ENCODE measurements around the gene ACTL8.
A peak's percentile ranks its signal among the peaks of the same experiment; 100 is the strongest.

ACTL8 gene

GRCh38 chr1:17810668-17811067 lies 55.5 kb downstream of the ACTL8 start:
- DNase-seq: no peak

- no peak for DNase-seq
Measured at GRCh38 chr1:17816511-17816910, 61.4 kb downstream of the ACTL8 start.

- no peak for DNase-seq
Measured at GRCh38 chr1:17819129-17819802, 64.1 kb downstream of the ACTL8 start.

GRCh38 chr1:17820198-17820597 lies 65.1 kb downstream of the ACTL8 start:
- DNase-seq: no peak

GRCh38 chr1:17822741-17823426 lies 67.8 kb downstream of the ACTL8 start:
- no peak for DNase-seq

- DNase-seq: no peak
Measured at GRCh38 chr1:17825273-17826164, 70.4 kb downstream of the ACTL8 start.

- DNase-seq: no peak
Measured at GRCh38 chr1:17826165-17826488, 71.0 kb downstream of the ACTL8 start.

GRCh38 chr1:17828991-17829390 lies 73.9 kb downstream of the ACTL8 start:
- DNase-seq: no peak

GRCh38 chr1:17829579-17829978 lies 74.4 kb downstream of the ACTL8 start:
- DNase-seq: no peak

- DNase-seq: peak; percentile 42
Measured at GRCh38 chr1:17831597-17831996, 76.5 kb downstream of the ACTL8 start.

- DNase-seq: no peak
Measured at GRCh38 chr1:17833661-17834501, 78.7 kb downstream of the ACTL8 start.

- DNase-seq: no peak
Measured at GRCh38 chr1:17834561-17835100, 79.5 kb downstream of the ACTL8 start.

GRCh38 chr1:17837233-17838030 lies 82.3 kb downstream of the ACTL8 start:
- DNase-seq: no peak

GRCh38 chr1:17839641-17840196 lies 84.6 kb downstream of the ACTL8 start:
- DNase-seq: no peak

- no peak for DNase-seq
Measured at GRCh38 chr1:17841944-17842343, 86.8 kb downstream of the ACTL8 start.

- no peak for DNase-seq
Measured at GRCh38 chr1:17842686-17843085, 87.6 kb downstream of the ACTL8 start.

GRCh38 chr1:17844185-17844826 lies 89.2 kb downstream of the ACTL8 start:
- no peak for DNase-seq

GRCh38 chr1:17845583-17845982 lies 90.5 kb downstream of the ACTL8 start:
- no peak for DNase-seq

- DNase-seq: no peak
Measured at GRCh38 chr1:17846341-17846740, 91.2 kb downstream of the ACTL8 start.

- no peak for DNase-seq
Measured at GRCh38 chr1:17847111-17847510, 92.0 kb downstream of the ACTL8 start.

- DNase-seq: no peak
Measured at GRCh38 chr1:17849216-17849615, 94.1 kb downstream of the ACTL8 start.
